GM18505 (cell line): ENCODE results near the gene PHLDB1.

ENCODE experiments used
- ATAC-seq: cut with Tn5 transposase; IDR thresholded peaks from one replicate; pipeline ENCODE4 v1.9.1; 2021; ENCODE audit not compliant: unreplicated experiment
- POLR2A ChIP-seq: IDR thresholded peaks from 4 replicates; pipeline ENCODE4 v1.6.1; 2011; ENCODE audit warnings: borderline replicate concordance; ENCODE audit not compliant: insufficient read depth, insufficient read length; ENCODE audit errors: extremely low read depth

Gene PHLDB1

GRCh38 chr11:118659953-118660680 is 52.7 kb downstream of the PHLDB1 start:
- no peak for TF ChIP-seq POLR2A

GRCh38 chr11:118660681-118661424 is 53.4 kb downstream of the PHLDB1 start:
- ATAC-seq, result no peak
- no peak for TF ChIP-seq POLR2A

More at GRCh38 chr11:118659953-118660680, 52.7 kb downstream of the PHLDB1 start:
- ATAC-seq, result no peak

DNA sequence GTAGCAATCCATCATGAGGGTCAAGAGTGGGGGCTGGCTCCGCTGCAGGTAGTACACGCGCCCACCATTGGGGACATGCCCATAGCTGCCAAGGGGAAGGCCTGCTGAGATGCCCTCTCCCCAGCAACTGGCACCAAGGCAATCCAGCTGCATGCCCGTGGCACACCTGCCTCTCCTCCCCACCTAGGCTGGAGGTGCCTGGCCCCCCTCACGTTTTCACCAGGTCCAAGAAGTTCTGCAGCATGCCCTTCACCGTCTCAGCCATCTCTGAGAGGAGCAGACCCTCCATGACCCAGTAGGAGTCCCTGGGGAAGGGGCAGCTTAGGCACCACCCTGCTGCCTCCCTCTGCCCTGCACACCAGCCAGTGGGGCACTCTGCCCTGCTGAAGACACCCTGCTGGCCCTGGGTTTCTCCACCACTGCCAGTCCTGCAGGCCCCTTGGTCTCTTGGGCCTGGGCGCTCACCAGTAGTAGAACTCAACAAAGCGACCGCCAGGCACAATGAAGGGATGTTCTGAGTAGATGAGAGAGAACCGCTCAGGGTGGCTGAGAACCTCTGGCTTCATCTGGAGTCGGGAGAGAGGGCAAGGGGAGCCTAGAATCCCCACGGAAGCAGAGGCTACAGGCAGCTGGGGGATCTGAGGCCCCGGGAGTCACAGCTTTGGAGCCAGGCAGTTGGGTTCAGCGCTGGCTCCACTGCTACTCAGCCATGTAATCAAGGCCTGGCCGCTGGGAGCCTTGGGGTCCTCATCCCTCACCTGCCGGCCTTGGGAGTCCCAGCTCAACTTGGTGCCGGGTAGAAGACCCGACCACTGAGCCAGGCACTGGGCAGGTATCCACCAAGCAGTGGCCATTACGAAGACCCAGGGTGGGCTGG is 54.2 kb downstream of the PHLDB1 start:
- TF ChIP-seq POLR2A, result no peak
- no peak for ATAC-seq

GRCh38 chr11:118662401-118663271 is 55.2 kb downstream of the PHLDB1 start:
- no peak for TF ChIP-seq POLR2A
- ATAC-seq, result no peak

GRCh38 chr11:118663381-118663780 is 56.0 kb downstream of the PHLDB1 start:
- TF ChIP-seq POLR2A, result no peak
- no peak for ATAC-seq

GRCh38 chr11:118663902-118664301 is 56.5 kb downstream of the PHLDB1 start:
- no peak for ATAC-seq
- TF ChIP-seq POLR2A, result no peak

DNA sequence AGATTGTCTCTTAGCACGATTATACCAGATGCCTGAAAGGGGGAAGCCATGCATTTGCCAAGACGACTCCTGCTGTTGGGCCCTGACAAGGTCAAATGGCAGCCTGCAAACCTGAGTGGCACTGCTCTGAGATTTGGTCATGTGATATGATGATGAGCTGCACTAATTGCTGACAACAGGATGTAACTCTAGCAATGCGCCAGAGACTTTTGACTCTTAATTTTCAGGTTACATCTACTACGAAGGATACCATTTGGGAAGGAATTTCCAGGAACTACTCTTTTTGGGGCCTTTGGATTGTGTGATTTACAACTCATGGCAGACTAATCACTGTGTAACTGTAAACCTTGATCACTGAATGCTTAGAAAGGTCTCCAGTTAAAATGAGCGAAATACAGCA is 59.0 kb downstream of the PHLDB1 start:
- TF ChIP-seq POLR2A, result no peak
- ATAC-seq, result no peak

DNA sequence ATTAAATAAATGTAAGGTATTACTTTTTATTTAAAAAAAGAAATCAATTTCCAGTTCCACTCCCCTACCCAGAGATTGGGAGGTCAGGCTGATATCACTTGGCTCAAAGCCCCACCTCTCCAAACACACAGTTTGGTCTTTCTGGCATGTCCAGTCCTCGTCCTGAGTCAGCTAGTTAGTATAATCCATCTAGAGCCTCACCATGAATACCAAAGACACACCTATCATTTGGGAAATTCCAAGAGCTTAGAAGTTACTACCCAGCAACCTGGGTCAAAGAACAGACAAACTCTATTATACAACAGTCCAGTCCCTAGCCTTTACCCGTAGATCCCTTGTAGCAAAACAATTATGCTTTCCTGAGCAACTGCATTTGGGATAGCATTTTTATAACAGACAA is 62.6 kb downstream of the PHLDB1 start:
- TF ChIP-seq POLR2A, result no peak
- no peak for ATAC-seq

DNA sequence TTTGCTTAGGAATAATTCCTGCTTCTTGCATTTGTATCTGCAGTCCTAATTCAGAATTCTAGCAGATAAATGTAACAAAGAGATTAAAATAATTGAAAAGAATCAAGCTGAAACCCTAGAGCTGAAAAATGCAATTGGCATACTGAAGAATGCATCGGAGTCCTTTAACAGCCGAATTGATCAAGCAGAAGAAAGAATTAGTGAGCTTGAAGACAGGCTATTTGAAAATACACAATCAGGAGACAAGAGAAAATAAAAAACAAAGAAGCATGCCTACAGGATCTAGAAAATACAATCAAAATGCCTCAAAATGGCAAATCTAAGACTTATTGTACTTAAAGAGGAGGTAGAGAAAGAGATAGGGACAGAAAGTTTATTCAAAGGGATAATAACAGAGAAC is 63.8 kb downstream of the PHLDB1 start:
- TF ChIP-seq POLR2A, result no peak
- ATAC-seq, result no peak

DNA sequence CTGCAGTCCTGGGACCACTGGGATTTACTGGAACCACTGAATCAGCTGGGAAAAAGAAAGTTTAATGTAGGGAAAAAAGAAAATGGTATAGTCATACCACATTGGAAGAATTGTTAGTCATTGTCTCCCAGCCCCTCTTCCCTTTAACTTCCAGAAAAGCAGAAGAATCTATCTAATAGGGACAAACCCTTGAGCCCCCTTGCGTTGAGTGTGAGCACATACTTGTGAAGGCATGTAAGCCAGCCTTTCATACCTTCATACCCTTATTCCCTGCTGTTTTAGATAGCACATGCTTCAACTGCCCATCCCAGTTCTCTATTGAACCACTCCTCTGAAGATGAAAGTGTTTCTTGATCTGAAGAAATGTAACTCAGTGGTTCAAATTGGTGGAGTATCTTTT is 65.4 kb downstream of the PHLDB1 start:
- no peak for TF ChIP-seq POLR2A
- no peak for ATAC-seq

GRCh38 chr11:118673361-118674081 is 66.1 kb downstream of the PHLDB1 start:
- TF ChIP-seq POLR2A, result no peak
- no peak for ATAC-seq

DNA sequence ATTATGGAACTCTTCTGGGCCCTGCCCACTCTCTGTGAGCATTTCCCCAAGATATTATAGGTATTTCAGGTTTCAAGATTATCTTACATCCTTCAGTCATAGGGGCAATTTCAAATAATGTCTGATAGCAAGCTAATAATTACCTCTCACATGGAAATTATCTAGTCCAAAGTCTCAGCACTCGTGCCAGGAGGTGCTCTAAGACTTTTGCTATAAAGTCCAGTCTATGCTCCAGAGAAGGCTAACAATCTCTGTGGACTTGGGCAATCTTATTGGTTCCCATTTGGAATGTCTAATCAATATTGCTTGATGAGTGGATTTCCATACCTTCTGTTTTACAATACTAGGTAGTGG is 66.6 kb downstream of the PHLDB1 start:
- ATAC-seq, result no peak
- TF ChIP-seq POLR2A, result no peak
